ENCODE results near the gene RHOD.

DNA sequence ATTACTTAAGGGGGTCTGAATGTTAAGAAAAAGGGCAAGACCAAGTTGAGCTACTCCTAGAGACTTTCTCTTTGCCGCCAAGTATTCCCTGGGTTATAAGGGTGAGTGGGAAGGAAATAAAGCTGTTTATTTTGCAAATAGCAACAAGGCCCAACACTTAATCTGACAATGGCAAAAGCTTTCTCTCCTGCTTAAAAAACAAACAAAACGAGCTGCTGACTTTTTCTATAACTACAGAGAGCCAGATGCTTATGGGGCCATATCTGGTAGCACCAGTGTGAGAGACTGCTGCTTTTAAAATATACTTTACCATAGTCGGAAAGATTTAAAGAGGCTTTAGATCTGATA lies 60.1 kb downstream of the RHOD start:
- TF ChIP-seq, protein P1, sequence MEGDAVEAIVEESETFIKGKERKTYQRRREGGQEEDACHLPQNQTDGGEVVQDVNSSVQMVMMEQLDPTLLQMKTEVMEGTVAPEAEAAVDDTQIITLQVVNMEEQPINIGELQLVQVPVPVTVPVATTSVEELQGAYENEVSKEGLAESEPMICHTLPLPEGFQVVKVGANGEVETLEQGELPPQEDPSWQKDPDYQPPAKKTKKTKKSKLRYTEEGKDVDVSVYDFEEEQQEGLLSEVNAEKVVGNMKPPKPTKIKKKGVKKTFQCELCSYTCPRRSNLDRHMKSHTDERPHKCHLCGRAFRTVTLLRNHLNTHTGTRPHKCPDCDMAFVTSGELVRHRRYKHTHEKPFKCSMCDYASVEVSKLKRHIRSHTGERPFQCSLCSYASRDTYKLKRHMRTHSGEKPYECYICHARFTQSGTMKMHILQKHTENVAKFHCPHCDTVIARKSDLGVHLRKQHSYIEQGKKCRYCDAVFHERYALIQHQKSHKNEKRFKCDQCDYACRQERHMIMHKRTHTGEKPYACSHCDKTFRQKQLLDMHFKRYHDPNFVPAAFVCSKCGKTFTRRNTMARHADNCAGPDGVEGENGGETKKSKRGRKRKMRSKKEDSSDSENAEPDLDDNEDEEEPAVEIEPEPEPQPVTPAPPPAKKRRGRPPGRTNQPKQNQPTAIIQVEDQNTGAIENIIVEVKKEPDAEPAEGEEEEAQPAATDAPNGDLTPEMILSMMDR (IDR thresholded peaks at IDR 0.05; ENCODE audit: insufficient read depth, low read length, poor library complexity, severe bottlenecking), result no peak
- no peak for TF ChIP-seq EZH2phosphoT487 (conservative IDR thresholded peaks at IDR 0.05; ENCODE audit: low read length)

All from SU-DHL-6 (cell line).